ENCODE results near the gene PIAS2.
A peak's percentile ranks its signal among the peaks of the same experiment; 100 is the strongest.
"Not testable (repeated sequence)": the region's sequence is repeated elsewhere in the genome, so short reads cannot be mapped to it uniquely, and the experiment has no call there.

The PIAS2 gene

GRCh38 chr18:46917108-46917802 lies at the start of gene PIAS2, which contains the start of gene KATNAL2:
Gene PIAS2 (minus strand): TSS chr18:46917507. CDS start chr18:46917345, 162 bp downstream.
Gene KATNAL2 (plus strand): TSS chr18:46917602. CDS start chr18:46946873, 29,271 bp downstream.
- peak; percentile 77 for DNase-seq (ENCODE audit: low spot score)

GRCh38 chr18:46966266-46966665 lies 49.0 kb upstream of the PIAS2 start:
- DNase-seq (ENCODE audit: low spot score) = not testable (repeated sequence)

GRCh38 chr18:46964579-46965293 lies 47.4 kb upstream of the PIAS2 start:
- DNase-seq (ENCODE audit: low spot score) = not testable (repeated sequence)

DNA sequence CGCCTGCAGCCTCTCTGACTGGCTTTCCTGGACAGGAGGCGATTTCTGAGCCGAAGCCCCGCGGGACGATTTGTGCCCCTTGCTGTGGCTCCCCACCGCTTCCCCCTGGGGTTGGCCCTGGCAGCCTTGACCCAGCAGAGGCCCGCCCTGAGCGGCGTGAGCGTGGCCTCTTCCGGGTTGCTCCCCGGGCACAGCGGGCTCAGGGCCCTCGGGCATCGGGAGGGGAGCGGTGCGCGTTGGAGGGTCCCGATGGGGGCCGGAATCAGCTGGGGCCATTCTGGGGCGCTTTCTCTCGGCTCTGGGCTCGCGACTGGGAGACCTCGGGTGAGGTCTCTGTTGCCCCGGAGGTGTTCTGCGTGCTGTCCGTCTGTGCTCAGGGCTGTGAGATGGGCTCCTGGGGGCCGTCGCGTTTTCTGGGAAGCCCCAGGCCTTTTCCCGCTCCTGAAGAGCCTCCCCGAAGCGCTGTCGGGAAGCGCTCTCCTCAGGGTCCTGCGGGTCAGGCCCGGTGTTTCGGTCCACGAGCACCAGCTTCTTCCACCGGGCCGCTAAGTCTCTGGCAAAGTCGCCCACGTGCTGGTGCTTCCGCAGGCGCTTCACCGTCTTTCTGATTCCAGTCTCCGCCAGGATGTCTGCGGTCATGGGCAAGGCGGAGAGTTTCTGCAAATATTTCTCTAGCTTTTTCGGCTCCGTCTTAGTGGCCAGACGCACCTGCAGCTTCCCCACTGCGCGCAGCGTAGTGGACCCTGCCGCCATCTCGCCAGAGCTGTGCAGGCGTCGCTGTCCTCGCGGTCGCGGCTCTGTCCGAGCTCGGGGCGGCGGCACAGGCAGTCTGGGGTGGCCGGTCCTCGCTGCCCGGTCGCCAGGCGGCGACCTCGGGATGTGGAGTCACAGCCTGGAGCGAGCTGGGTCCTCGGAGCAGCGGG lies 46.6 kb upstream of the PIAS2 start:
- not testable (repeated sequence) for DNase-seq (ENCODE audit: low spot score)

DNA sequence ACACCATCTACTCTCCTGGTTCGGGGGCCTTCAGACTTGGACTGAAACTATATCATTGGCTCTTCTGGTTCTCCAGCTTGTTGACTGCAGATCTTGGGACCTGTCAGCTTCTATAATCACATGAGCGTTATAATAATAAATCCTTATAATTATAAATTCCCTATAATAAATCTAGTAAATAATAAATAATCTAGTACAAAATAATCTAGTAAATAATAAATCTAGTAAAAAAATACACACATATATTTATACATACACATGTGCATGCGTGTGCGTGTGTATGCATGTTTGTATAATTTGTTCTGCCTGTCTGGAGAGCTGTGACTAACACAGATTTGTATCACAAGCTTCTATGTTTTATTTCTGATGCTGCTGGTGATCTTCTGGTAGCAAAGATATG lies 40.9 kb upstream of the PIAS2 start:
- no peak for DNase-seq (ENCODE audit: low spot score)

DNA sequence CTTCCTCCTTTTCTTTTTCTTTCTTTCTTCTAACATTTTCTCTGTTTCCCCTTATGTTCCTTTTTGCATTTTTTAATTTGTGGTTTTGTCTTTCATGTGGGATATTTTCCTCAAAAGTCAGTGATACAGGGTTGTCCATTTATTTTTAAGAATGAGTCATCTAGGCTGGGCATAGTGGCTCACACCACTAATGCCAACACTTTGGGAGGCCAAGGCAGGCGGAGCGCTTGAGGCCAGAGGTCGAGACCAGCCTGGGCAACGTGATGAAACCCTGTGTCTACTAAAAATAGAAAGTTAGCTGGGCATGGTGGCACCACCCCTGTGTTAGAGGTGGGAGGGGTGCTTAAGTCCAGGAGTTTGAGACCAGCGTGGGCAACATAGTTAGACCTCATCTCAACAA lies 35.9 kb upstream of the PIAS2 start:
- DNase-seq (ENCODE audit: low spot score) = no peak

- DNase-seq (ENCODE audit: low spot score) = no peak
These were observed 32.9 kb upstream of the PIAS2 start for GRCh38 chr18:46950064-46950656.

GRCh38 chr18:46946656-46947282 lies 29.5 kb upstream of the PIAS2 start:
- peak; percentile 62 for DNase-seq (ENCODE audit: low spot score)

DNA sequence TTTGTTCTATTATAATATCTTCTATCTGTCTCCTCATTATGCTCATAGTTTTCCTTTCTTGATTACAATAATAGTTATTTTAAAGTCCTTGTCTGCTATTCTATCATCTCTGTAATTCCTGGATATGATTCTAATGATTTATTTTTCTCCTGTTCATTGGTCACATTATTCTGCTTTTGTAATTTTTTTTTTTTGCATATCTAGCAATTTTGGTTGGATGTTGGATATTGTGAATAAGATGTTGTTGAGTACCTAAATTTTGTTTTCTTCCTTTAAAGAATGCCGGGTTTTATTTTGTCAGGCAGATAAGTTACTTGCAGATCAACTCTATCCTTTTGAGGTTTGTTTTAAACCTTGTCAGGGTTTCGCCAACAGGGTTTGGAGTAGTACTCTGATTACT lies 25.3 kb upstream of the PIAS2 start:
- no peak for DNase-seq (ENCODE audit: low spot score)

DNA sequence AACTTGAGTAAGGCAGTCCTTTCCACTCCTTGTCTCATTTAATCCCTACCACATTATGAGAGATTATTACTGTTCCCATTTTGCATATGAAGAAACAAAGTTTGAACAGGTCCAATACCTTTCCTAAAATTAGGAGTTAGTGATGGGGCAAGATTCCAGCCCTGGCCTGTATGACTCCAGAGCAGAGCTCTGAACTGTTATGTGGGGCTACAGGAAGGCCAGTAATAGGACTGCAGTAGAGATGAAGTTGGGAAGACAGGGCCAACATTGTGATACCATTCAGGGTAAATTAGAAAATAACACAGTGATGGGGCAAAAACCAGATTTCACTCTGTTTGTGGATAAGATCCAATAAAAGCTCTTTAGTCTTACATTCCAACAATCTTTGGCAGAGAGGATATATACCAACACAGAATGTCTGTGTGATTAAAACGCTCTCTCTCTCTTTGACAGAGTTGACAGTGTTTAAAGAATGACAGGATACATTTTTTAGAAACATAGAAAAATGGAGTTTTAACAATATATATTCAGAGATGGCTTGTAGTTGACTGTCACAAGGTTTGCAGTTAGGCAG lies 22.8 kb upstream of the PIAS2 start:
- no peak for DNase-seq (ENCODE audit: low spot score)

- no peak for DNase-seq (ENCODE audit: low spot score)
These were observed 22.1 kb upstream of the PIAS2 start for GRCh38 chr18:46939337-46939963.

DNA sequence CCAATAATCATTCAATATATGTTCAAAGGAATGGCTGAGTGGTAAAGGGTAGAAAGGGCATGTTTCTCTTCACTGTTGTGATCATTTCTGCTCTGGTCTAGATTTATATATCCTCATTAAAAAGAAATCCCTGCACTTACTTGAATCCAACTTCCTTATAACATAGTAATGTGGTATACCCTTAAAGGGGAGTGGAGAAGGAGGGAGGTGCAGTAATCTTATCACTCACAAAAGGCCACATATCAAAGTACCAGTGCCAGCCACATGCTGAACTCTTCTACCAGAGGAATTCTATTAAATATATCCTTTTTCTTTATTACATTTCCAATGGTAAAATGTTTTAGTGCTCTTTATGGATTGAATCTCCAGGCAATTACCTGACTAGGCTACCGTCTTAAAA lies 3.3 kb upstream of the PIAS2 start:
- DNase-seq (ENCODE audit: low spot score) = no peak

GRCh38 chr18:46920067-46920466 lies 2.8 kb upstream of the PIAS2 start:
- DNase-seq (ENCODE audit: low spot score) = no peak

DNA sequence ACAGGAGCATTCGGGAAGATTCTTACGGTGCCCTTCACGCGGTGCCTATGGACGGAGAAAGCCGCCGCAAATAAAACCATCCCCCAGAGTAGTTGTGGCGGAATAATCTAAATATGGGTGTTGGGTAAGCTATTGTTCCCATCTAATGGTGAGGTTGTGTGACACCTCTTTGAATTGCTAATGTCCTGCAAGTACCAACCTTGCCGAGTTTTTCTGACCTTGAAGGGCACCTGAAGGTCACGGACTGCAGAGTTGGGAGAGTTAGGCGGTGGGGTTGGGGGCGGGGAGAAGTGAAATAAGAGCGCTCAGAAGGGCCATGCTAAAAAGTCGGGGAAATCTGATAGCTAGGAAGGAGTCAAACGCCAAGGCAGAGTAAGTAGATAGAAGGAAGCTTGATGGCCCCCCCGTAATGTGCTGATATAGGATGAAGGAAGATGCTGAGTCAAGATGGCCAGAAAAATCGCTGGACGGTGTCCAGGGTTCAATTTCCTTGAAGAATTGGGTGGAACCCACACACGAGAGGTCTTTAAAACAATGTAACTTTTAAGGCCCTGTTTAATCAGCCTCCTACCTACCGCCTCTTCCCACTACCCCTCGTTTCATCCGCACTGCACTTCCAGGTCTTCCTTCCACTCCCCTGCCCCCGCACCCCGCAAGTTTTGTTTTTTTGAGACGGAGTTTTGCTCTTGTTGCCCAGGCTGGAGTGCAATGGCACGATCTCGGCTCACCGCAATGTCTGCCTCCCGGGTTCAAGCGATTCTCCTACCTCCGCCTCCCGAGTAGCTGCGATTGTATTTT lies 695 bp upstream of the PIAS2 start:
- peak; percentile 11 for DNase-seq (ENCODE audit: low spot score)

DNA sequence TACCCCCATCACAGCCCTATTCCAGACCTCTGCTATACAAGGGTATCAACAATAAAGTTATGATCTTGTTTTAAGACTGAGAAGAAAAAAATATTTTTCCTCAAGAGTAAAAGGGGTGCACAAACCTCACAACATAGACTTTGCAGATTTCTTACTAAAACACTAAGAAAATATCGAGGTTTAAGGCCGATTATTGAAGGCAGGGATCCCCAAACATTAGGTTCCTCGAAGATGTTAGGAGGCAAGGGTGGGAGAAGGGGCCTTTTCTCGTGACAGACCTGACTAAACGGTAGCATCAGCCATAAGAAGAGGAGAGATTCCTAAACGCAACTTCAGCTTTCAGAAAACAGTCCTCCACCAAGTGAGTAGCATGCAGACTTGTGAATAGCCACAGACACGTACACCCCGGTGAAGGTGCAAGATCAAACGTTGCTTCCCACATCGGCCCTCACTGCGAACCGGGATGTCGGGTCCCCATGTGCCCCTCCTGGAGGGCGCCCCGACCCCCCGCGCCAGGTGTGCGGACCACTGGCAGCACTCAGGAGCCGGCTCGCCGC lies 678 bp downstream of the PIAS2 start:
- DNase-seq (ENCODE audit: low spot score) = peak; percentile 22

- no peak for DNase-seq (ENCODE audit: low spot score)
These were observed 1.3 kb downstream of the PIAS2 start for GRCh38 chr18:46915800-46916550.

GRCh38 chr18:46910856-46911255 lies 6.5 kb downstream of the PIAS2 start:
- no peak for DNase-seq (ENCODE audit: low spot score)

DNA sequence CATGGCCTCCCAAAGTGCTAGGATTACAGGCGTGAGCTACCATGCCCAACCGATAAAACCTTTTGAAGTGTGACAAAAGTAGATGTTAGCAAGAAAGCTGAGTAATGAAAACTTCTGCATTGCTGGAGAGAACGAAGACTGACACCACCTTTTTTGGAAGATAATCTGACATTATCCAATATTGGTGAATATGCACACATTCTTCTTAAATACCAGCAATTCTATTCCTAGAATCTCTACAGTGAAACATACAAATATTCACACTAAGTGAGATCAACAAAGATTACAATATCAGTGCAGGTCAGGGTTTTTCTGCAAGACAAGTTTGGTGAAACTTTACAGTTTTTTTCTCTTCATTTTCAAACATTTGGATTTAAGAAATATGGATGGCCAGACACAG lies 7.8 kb downstream of the PIAS2 start:
- no peak for DNase-seq (ENCODE audit: low spot score)

- DNase-seq (ENCODE audit: low spot score) = no peak
These were observed 13.9 kb downstream of the PIAS2 start for GRCh38 chr18:46903406-46903805.
